ENCODE results near the gene ANGPT4.
"Not testable (repeated sequence)": the region's sequence is repeated elsewhere in the genome, so short reads cannot be mapped to it uniquely, and the experiment has no call there.

The ANGPT4 gene

GRCh38 chr20:871436-871835 lies 44.7 kb downstream of the ANGPT4 start:
- DNase-seq, result no peak

DNA sequence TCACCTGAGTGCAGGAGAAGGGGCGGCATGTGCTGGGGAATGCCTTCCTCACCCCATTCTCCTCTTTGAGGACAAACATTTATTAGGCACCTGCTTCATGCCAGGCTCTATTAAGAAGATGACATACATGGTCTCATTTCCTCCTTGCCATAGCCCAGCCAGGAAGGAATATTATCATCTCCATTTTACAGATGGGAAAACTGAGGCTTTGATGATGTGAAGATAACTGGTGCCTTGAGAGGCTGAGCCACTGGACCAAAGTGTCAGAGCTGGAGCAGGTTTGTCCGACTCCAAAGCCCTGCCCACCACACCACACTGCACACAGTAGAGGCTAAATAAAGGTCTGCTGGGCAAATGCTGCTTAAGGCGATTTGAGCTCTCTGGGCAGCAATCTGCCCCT lies 45.4 kb downstream of the ANGPT4 start:
- DNase-seq, result no peak

DNA sequence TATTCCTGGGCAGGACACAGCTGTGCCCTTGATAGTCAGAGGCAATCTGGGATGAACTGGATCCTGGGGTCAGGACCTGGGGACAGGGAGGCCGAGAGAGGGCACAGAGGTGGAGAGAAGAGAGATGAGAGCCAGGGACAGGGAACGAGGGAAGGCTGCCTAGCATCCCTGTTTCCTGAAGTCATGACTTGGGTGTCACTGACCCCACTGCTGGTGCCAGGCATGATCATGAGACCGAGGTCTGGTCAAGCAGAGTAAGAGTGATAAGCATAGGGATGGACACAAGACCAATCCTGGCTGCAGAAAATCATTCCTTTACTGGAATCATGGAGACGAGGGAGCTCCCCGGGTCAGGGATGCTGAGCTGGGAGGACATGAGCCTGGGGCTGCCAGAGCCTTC lies 46.5 kb downstream of the ANGPT4 start:
- no peak for DNase-seq

DNA sequence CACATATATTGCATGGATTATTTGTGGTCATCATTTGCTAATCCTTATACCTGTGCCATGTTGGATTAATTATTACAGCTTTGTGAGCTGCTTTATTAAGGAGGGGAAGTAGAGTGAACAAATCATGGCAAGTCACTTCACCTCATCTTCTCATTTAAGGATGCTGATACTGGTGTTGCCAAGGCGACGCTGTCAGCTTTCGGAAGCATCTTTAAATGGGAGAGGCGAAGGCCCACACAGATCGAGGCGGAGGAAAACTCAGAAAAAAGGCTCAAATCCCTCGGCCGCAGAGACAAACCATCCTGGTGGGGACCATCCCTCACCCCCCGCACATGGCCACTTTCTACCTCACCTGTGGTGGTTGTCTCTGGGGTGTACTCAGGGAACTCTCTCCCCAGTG lies 47.9 kb downstream of the ANGPT4 start:
- no peak for DNase-seq

- DNase-seq, result no peak
These were observed 50.7 kb downstream of the ANGPT4 start for GRCh38 chr20:865440-865839.

- no peak for DNase-seq
These were observed 55.2 kb downstream of the ANGPT4 start for GRCh38 chr20:860891-861290.

DNA sequence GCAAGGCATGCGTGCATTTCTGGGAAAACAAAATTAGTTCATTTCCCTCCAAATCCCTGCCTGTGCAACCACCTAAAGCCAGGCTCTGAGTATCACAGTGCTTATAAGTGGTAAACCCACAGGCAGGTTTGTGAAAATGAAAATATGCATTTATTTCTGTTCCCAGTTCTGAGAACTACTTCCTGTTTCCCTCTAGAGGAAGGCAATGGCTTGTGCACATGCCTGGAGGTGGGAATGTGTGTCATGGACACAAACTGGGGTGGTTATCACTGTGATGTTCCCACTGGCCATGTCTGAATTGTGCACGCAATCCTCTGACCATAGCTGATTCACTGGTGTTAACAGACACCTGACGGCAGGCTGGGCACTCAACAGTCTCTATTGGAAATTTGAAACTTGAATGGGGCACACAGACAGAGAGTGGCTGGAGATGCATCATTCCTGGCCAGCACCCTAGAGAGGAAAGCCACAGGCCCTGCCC lies 56.3 kb downstream of the ANGPT4 start:
- no peak for DNase-seq

GRCh38 chr20:858011-858410 lies 58.1 kb downstream of the ANGPT4 start:
- no peak for DNase-seq

DNA sequence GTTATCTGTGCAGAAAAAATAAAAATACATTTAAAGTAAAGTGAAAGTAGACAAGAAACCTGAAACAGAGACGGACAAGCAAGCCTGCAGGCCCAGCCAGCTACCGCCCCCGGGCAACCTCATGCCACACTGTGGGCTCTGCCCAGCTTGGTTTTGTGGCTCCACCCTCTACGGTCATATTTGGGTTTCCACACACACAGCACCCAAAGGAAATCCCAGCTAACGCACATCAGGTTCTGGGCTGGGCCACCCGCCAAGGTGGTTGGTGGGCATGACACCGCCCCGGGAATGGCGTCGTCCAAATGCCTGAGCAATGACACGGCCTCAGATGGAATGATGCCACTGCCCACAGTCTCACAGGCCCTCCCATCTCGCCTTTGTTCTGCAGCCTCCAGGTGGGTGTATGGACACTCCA lies 59.8 kb downstream of the ANGPT4 start:
- DNase-seq, result peak; percentile 39

- no peak for DNase-seq
These were observed 60.4 kb downstream of the ANGPT4 start for GRCh38 chr20:855466-856360.

GRCh38 chr20:854601-855000 lies 61.5 kb downstream of the ANGPT4 start:
- DNase-seq, result no peak

- no peak for DNase-seq
These were observed 62.6 kb downstream of the ANGPT4 start for GRCh38 chr20:853406-853996.

DNA sequence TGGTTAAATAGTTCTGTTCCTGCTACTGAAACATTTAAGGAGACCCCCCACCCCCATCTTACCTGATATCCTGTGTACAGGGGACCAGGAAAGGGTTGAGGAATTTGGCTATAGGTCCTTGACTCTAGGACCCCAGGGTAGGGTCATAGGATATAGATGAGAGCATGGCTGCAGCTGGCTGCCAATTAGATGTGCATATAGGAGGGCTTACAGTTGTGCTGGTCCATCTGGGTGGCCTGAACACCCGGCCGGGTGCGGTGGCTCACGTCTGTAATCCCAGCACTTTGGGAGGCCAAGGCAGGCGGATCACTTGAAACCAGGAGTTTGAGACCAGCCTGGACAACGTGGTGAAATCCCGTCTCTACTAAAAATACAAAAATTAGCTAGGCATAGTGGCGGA lies 67.4 kb downstream of the ANGPT4 start:
- DNase-seq, result not testable (repeated sequence)

DNA sequence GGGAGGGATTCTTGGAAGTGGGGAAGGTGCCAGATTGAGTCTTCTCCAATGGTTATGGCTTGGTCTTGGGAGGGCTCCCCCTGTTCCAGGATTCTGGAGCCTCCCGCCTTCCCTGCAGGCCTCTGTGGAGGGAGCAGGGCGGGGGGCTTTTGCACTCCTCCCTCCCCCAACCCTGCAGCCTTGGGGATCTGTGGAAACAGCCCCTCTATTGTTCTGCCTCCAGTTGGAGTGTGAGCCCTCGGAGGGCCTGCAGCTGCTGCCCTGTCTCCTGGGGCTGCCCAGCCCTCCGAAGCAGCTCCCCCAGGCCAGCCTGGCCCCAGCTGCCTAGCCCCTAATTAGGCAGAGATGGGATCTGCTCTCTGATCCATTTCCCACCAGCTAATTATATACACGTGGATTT lies 67.9 kb downstream of the ANGPT4 start:
- no peak for DNase-seq

GRCh38 chr20:846894-847278 lies 69.2 kb downstream of the ANGPT4 start:
- peak; percentile 68 for DNase-seq

DNA sequence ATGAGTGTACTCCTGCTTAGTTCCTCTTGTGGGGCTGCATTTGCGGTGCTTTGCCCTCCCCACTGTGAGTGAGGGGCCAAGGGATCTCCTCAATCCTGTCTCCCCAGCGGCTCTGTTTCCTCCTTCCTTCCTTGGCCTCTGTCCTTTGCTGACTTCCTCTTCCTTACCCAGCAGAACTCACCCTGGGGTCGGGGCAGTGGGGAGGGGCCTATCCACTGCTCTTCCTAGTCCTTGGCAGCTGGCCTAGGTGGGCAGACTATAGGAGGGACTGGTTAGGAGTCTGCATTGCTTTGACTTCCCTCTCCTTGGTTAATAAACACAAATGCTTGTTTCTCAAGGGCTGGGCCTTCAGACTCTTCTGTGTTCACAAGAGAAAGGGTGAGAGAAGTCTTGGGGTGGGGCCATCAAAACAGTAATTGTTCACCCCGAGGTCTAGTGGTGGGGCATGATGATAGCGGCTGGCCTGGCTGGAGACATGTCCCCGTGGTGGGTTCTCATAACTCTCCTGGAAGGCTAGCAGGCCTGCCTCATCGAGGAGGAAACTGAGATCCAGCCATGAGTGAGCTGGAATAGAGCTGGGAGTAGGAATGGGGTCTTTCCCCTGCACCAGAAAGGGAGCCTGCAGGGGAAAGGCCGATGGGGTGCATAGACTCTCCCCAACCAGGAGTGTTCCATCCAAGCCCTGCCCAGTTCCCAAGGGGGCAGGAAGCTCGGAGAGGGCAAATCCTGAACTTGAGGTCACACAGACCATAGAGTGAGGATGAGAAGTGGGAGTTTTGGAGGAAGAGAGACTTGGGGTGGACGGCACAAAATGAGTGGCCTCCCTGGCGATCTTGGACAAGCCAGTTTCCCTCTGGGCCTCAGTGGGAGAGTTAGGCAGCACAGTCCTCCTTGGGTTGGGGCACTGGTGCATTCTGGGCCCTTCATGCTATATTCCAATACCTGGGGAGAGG lies 69.9 kb downstream of the ANGPT4 start:
- no peak for DNase-seq

GRCh38 chr20:845226-845868 lies 70.8 kb downstream of the ANGPT4 start:
- DNase-seq, result no peak

GRCh38 chr20:844473-845225 lies 71.5 kb downstream of the ANGPT4 start:
- peak; percentile 91 for DNase-seq

- no peak for DNase-seq
These were observed 72.2 kb downstream of the ANGPT4 start for GRCh38 chr20:843912-844311.

DNA sequence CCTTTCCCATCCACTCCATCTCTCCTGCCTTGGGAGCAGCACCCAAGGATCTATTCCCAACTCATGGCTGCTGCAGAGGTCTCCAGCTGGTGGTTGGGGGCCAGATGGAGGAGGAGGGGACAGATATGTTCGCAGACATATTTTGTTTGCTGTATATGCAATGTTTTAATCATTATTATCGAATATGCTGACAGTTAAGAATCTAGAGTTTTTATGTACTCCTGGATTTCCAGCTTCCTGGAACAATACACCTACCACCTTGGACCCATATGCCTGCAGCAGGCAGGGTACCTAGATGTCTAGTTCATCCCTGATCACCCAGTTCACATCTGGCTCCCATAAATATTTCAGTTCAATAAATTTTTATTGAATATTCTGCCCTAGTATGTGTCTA lies 73.6 kb downstream of the ANGPT4 start:
- DNase-seq, result no peak

DNA sequence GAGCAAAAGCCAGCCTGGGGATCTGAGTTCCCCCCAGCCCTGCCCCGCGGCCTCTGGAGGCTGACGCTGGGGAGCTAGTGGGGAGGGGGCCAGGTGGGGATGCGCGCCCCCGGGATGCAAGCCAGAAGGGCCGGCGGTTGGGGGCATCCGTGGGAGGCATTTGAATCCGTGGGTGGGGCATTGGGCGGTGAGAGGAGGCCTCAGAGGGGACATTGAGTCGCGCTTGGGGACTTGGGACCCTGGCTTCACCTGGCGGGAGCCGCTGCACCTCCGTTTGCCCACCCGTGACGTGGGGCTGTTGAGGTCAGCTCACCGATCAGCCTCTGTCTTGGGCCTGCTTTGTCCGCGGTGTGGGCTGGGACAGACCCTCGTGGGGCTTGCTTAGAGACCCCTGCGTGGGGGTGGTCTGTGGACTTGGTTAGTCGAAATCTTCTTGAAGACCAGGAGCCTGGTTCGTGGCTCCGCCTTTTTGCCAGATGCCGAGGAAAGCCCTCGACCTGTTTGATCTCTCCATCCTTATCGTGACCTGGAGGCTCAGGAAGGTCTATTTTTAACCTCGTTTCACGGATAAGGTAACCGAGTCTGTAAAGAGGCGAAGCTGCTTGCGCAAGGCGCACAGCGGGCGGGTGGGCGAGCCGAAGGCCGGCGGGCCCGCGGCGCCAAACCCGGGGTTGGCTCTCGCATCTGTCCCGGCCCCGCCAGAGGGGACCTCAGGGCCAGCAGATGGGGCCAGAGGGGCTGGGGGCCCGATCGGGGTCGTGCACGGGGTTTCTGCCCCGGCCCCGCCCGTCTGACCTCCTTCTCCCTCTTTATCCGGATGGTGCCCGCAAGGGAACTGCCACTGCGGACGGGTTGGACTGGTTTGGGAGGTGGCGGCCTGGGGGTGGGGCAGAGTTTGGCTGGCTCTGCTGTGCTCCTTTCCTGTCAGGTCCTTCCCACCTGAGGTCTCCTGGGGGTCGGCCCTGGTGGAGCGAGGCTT lies 74.3 kb downstream of the ANGPT4 start:
- no peak for DNase-seq
